HG03097 (cell line): ENCODE measurements around the gene CDYL.
"Not testable (repeated sequence)": the region's sequence is repeated elsewhere in the genome, so short reads cannot be mapped to it uniquely, and the experiment has no call there.

Experiments used
- ATAC-seq: cut with Tn5 transposase; IDR thresholded peaks from one replicate; pipeline ENCODE4 v1.9.1; 2021; ENCODE audit not compliant: unreplicated experiment, low FRiP score

Gene CDYL

GRCh38 chr6:4829089-4829488 is 52.9 kb downstream of the CDYL start:
- ATAC-seq, result no peak

- not testable (repeated sequence) for ATAC-seq
Observed at GRCh38 chr6:4835540-4835939, 59.3 kb downstream of the CDYL start.

DNA sequence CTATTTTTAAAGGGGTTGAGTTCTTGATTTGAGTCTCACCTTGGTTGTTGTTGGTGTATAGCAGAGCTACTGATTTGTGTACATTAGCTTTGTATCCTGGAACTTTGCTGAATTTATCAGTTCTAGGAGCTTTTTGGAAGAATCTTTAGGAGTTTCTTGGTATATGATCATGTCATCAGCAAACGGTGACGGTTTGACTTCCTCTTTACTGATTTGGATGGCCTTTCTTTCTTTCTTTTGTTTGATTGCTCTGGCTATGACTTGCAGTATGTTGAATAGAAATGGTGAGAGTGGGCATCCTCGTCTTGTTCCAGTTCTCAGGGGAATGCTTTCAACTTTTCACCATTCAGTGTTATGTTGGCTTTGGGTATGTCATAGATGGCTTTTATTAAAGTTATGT is 64.0 kb downstream of the CDYL start:
- ATAC-seq, result no peak

- ATAC-seq, result no peak
Observed at GRCh38 chr6:4844108-4844507, 67.9 kb downstream of the CDYL start.

DNA sequence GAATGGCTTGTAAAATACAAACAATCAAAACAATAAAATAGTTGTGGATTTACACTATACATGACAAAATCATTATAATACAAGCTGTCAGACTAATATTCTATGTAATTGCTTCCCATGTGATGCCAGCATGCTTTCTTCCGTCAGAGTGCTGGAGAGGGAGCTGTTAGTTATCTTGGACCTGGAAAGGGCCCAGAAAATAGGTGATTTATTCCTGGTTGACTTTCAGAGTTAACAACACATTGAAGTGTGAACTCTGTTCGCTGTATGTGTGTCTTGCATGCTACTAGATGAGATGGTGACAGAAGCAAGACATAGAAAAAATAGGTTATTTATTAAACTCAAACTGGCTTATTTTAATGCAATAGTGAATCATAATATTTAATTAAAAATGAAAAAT is 70.2 kb downstream of the CDYL start:
- ATAC-seq, result no peak

DNA sequence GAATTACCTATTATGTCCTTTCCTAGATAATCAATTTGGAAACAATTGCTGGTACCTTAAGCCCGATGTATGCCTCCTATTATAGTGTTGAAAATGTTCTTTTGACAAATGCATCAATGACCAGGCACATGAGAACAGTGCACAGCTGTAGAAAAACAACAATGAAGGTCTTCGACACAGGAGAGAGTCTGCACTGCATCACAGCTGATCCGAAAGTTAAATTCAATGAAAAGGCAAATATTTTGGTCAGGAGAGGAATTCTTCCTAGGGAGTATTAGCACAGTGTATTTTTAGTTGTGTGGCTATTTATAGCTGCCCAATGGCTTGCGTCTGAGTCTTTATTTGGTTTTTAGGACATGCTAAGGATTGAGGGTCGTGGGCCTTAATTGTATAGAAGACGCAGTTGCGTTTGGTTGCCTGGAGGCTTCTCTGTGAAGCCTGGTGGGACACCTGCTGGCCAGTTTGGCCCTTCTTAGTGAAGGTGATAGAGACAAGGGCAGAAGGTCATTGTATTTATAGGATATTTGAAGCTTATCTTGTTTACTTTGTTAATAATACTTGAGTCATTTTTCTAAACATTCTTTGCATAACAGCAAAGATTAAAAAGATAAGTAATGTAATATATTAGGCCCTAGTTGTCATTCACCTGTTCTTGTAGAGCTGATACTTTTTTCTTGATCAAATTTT is 72.3 kb downstream of the CDYL start:
- no peak for ATAC-seq

GRCh38 chr6:4849226-4850022 is 73.2 kb downstream of the CDYL start:
- no peak for ATAC-seq

DNA sequence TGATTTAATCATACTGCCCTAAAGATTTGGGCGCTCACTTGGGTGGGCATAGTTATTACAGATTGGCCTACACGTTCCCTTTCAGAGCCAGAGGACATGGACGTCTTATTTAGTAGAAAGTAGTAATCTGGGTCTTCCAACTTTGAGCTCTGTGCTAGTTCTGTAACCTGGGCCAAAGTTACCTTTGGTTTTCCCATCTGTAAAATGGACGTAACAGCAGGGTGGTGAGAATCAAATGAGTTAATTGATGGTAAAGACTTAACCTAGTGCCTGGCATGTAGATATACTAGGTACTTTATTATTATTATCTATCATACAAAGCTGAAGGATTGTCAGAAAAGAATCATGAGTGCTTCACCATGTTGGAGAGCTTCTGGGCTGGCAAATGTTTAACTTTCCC is 74.8 kb downstream of the CDYL start:
- ATAC-seq, result no peak

DNA sequence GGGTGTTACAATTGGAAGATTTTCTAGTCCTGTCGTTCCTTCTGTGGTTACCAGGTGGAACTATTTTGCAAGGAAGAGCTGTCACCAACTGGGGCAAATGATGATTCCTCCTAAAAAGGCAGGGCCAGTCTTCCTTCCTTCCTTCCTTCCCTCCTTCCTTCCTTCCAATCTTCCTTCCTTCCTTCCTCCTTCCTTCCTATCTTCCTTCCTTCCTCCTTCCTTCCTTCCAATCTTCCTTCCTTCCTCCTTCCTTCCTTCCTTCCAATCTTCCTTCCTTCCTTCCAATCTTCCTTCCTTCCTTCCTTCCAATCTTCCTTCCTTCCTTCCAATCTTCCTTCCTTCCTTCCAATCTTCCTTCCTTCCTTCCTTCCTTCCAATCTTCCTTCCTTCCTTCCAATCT is 76.0 kb downstream of the CDYL start:
- not testable (repeated sequence) for ATAC-seq

- no peak for ATAC-seq
Observed at GRCh38 chr6:4852938-4853337, 76.7 kb downstream of the CDYL start.

GRCh38 chr6:4853349-4853748 is 77.1 kb downstream of the CDYL start:
- ATAC-seq, result no peak

- no peak for ATAC-seq
Observed at GRCh38 chr6:4853782-4854511, 77.7 kb downstream of the CDYL start.

DNA sequence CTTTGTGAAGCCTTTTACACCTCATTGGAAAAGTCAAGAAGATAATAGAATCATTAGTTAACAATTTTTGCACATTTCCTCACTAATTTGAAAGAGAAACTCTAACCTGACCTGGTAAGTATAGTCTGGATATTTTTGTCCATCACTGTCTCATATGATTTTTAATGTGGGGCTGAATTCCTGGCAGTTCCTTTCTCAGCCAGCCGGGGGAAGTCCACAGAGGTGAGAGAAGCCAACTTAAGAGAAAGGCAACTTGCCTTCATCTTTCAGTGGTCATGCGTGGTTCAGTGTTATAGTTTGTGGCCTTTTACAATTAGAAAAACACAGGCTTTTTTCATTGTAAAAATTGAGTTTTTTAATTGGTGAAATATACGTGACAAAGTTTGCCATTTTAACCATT is 80.6 kb downstream of the CDYL start:
- ATAC-seq, result no peak

DNA sequence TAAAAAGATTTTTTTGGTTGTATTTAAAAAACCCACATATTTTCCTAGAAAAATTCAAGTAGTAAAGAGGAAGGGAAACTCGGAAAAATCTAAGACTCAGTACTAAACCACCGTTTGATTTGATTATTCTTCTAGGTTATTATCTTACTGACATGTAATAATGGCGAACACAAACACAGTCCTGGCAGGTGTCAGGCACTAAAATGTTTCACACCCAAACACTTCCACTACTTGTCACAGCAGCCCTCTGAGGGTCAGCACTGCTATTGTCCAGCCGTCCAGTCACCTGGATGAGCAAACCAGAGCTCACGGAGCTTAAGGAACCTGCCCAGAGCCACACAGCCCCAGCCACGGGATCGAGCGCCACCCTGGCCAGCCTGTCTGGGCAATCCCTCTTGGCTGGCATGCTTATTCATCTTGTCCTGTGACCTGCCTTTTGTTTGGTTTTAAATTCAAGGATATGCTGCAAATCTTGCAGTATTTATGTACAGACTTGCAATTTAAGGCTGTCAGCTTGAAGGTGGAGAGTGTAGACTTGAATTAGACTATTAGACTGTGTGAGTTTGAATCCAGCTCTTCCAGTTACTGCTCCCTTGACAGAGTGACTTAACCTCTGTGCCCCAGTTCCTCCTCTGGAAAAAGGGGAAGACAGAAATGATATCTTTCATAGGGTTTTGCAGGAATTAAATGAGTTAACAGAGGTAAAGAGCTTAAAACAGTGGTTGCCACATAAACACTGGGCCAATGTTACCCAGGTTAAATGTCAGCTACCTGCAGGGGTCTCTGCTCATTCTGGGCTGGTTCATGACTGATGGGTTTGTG is 82.2 kb downstream of the CDYL start:
- no peak for ATAC-seq

- no peak for ATAC-seq
Observed at GRCh38 chr6:4860387-4860786, 84.2 kb downstream of the CDYL start.

- no peak for ATAC-seq
Observed at GRCh38 chr6:4861564-4861963, 85.4 kb downstream of the CDYL start.

GRCh38 chr6:4864519-4864918 is 88.3 kb downstream of the CDYL start:
- ATAC-seq, result no peak

DNA sequence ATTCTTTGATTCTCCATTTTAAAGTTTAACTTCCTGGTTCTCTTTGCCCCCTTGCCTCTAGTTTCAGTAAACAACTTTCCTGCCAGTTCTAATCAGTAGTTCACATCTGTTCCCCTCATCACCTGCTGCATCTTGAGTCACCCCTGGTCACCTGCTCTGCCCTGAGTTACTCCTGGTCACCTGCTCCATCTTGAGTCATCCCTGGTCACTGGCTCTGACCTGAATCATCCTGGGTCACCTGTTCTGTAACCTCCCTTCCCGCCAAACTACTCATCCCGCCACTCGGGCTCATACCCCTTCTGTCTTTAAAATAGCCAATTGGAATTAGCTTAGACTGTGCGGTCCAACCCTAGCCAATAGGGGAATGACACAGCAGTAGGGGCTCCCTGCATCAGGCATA is 88.8 kb downstream of the CDYL start:
- not testable (repeated sequence) for ATAC-seq

DNA sequence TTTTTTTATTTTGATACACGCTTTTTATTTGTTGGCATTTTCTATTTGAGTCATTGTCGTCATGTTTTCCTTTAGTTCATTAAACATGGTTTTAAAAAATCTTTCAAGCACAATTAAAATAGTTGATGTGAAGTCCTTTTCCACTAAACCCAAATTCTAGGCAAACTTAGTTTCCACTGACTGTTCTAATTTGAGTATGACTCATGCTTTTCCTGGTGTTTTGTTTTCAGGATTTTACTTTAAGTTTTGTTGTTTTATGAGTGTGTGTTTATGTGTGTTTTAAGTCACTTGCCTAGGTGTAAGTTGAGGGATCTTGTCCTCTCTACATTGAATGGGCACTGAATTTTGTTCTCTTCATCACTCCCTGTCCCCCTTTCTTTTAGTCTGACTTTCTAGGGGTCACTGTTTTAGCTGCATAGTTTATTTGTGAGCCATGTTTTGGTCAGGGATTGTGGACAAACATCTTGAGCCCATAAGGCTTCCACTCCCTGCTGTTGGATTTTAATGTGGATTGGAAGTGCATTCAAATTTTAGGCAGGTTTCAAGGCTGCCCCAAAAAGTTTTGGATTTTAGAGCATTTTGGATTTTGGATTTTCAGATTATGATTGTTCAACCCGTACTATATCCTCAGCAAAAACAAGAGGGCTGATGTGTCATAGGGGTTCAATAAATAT is 94.8 kb downstream of the CDYL start:
- no peak for ATAC-seq

DNA sequence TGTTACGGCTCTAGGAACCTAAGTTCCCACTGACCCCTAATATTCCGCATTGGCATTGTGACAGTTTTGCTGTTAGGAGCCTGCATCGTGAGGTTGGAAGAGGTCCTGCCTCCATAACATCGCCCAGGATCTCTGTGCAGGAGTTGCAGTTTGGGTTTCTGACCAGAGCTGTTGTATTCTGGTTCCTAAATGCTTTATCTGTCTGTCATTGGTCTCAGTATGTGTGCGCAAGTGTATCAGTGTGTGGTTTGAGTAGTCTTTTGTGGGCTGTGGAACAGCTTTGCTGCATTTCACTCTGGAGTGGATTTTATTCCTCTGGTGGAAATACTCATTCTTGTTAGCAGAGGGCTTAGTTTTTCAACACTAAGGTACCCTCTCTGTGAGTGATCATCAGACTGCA is 95.6 kb downstream of the CDYL start:
- ATAC-seq, result no peak
